NCI-H1436 treated with DMSO at 0.1 percent for 48 hours (cell line): ENCODE measurements around the gene DLGAP1.
A peak's percentile ranks its signal among the peaks of the same experiment; 100 is the strongest.

ENCODE experiments used
- DNase-seq: peaks from one replicate; lab custom pipeline; 2025; lab: John Stamatoyannopoulos, UW

DLGAP1 gene

DNA sequence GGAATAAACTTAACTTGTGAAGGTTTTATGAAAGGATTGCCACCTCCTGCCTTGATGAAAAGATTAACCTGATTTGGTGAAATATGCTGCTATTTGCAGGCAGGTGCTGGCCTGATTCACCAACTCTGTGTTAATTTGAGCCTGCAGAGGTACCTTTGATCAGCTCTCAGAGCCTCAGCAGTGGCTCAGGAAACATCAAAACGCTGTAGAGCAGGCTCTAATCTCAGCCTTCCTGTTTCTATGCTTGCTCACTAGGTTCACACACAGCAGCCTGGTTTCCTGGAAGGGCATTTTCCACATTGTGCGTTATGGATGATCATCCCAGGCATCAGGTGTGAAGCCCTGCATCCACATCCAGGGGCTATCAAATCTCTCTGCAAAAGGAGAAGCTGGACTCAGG is 988.2 kb downstream of the DLGAP1 start:
- no peak for DNase-seq

DNA sequence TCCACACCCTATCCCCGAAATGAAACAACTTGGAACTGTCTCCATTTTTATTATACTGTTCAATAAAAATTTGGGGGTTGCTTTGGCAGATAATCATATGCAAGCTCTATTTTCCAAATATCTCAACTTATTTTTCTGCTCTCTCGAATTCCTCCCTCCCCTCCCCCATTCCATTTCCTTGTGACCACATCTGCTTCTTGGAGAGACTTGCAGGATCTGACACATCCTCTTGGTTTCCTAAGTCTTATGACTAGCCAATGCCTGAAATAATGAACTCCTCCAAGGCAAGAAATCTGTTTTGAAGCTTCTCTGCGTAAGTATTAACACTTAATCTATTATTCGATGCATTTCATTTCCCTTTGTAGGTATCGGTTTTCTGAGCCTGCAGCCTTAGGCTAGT is 989.1 kb downstream of the DLGAP1 start:
- DNase-seq, result no peak

DNA sequence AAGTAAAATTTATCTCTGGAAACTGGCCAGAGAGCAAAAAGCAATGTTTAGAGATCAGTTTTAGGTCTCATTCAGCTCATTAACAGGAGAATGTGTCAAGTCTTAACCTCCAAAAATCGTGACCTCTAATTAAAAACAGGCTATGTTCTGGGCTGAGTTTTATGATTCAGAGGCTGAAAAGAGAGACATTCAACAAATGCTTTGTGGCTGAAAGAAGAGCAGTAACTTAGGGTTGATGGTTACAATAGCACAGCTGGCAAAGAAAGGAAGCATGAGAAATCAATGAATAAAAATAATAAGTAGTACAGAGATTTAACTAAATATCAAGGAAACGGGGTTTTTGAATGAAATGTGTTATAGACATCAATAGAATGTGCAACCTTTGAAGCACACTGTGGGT is 992.1 kb downstream of the DLGAP1 start:
- DNase-seq, result no peak

DNA sequence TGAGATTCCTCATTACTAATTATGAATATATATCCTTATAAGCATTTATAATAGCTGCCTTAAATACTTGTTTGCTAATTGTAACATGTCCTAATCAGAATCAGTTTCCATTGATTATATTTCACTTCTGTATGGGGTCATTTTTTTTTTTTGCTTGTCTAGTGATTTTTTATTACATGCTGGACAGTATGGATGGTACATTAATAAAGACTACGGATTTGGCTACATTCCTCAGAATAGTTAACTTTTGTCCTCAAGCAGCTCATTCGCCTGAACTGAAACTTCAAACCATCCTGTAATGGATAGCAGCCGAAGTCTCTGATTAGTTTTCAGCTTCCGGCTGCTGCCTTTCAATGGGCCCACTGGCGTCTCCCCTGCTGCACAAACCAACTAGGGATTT is 993.4 kb downstream of the DLGAP1 start:
- no peak for DNase-seq

DNA sequence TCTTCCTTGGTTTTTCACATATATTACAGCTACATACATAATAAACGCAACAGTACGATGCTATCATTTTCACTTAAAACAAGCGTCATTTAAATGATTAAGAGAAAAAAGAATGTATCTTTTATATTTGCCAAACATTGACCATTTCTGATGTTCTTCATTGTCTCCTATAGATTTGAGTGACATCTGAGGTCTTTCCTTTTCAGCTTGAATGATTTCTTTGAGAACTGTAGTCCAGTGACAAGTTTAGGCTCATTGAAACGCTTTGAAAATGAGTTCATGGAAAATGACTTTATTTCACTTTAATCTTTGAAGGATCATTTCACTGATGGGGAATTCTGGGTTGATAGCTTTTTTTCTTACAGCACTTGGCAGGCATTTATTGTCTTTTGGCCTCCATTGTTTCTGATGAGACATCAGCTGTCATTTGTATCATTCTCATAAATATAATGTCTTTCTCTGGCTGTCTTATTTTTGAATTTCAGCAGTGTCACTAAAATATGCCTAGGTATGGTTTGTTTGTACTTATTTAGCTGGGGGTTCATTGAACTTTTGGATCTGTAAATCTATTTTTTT is 994.2 kb downstream of the DLGAP1 start:
- DNase-seq, result no peak

DNA sequence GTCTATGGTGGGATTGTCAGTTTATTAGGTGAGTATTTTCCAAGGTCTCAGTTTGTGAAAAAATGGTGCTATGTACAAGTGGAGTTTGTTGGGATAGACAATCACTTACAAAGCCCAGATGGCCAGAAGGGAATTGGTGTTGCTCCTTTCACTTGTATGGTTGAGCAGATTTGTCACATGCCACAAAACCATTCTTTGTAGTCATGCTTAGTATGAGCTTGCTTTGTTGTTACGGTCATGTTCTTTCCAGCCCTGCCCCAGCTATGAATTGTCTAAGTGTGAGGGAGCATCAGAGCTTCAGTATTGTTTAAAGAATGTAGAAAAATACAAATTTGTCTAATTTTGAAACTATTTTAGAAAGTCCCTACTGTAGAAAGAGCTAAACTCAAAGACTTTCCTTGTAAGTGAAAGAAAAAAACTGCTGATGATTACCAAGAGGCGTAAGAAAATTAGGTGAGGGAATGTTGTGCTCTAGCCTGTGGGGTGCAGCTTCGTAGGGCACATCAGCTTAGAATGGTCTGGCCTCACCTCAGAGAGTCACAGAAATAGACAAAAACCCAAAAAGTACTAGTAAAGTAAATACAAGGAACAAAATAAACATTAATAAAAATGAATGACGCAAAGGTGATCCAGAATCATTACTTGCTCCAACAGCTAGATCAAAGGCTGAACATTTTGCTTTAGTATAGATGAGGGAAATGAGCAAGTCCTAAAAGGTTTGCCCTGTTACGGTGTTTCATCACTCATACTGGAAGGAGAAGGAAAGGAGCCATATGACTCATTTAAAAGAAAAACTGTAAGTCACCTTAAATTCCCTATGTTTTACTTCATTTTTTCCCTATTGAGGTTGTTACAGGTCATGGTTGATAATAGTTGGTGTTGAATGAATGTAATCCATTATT is 995.9 kb downstream of the DLGAP1 start:
- DNase-seq, result no peak

DNA sequence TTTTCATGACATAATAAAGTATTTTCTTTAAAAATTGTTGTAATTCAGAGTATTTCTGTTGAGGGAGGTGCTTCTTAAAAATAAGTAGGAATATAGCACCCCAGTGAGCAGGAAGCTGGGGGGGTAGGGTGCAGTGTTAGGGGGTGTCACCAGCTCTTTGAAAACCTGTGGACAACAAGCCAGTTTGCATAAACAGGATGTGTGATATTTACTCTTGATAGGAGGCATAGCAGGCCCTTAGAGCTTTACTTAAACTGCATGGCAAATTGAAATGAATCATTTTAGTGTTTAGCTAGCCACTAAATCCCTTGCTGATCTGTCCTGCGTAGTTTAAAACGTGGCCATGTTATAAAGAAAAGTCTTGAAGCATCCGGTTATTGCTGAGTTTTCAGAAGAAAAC is 996.7 kb downstream of the DLGAP1 start:
- no peak for DNase-seq

DNA sequence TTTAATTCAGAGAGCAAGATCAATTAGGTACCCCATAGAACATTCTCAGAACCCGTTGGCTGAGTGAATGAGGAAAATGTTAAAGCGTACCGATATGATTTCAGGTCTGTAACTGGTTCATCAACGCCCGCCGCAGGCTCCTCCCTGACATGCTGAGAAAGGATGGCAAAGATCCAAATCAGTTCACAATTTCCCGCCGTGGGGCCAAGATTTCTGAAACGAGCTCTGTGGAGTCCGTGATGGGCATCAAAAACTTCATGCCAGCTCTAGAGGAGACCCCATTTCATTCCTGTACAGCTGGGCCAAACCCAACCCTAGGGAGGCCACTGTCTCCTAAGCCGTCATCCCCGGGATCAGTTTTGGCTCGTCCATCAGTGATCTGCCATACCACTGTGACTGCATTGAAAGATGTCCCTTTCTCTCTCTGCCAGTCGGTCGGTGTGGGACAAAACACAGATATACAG is 997.8 kb downstream of the DLGAP1 start:
- no peak for DNase-seq

DNA sequence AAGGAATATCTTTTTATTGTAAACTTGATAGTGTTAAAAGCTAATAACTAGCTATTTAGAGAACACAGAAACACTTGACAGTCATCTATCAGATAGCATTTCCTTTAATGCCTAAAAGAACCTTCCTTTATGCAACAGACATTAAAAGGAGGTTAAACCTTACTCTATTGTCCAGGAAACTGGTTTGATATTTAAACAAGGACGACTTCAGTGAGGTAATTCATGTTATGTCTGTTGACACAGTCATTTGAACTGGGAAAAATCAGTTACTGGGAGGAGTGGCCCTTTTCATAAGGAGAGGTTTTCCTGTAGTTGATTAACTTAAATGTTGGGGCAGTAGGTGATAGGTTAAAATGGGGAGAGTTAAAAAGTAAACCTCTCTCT is 998.4 kb downstream of the DLGAP1 start:
- no peak for DNase-seq

DNA sequence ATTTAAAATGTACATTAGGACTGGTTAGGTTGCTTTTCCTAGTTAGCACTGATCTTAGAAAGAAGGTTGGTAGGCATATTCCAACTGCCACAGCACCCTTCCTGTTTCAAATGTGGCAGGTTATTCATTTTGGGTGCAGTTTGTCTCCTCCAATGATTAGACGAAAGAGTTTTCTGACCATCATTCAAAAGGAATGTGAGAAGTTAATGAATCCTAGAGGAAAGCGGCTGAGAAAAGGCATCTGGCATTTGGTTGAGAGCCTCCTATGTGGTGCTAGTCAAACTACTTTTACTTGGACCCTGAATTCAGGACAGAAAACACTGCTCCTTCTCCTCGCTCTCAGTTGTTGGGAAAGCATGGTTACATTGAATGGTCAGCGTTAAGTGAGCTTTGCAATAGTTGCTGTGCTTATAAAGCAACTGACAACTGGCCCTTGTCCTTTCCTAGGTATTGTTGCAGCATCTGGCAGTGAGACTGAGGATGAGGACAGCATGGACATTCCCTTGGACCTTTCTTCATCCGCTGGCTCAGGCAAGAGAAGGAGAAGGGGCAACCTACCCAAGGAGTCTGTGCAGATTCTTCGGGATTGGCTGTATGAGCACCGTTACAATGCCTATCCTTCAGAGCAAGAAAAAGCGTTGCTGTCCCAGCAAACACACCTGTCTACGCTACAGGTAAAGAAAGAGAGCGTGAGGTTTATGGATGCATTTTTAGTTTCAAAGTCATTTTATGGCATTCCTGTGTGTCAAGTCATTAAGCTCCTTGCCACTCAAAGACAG is 999.0 kb downstream of the DLGAP1 start:
- DNase-seq, result no peak

DNA sequence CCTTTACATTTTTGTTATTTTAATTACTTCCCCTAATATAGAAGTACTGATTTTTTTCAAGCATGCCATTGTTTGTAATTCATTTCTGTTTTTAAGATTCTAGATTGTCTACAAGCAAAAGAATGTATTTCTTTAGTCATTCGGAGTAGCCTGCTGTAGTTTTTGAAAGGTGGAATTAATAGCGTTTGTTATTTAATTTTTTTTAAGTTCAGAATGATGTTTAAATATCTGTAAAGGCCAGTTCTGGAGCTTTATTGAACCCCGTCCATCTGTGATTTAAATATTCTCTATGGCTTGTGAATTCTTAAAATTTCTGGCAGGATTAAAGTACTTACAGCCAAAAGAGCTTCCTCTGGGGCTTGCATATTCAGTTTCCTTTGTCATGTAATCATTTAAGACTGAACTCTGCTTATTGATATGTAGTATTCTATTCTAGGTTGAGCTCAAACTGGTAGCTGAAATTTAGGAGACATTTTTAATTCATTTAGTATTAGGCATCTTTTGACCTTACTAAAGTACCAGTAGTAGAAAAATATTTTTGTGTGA is 999.9 kb downstream of the DLGAP1 start:
- DNase-seq, result no peak

DNA sequence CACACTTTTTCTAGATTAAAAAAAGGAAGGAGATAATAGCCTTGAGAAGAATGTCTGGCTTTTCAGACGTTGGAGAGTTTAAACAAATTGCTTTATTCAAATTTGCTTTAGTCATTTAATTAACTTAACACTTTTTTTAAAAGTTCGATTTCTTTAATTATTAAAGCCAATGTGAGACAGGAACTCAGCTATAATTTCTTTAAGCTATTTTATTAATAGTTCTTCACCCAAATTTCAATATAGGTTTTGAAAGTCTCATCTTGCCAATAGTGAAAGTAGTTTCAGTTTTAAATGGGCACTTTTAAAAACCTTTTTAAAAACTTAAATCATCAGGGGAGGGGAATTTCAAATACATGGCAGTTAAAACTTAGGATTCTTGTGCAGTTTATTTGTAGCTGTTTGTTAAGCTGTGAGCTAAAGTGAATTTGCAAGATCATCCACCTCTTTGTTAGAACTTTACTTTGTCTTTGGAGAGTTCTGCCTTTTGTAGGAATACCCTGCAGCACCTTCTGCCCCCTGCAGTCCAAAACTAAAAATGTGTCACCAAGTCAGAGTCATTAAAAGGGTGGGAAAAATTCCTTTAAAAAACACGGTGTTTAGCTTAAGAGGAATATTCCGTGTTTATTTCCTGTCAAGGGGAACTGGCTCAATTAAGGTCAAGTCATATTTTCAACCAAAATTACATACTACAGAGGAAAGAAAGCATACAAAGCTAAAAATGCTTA is 1000.6 kb downstream of the DLGAP1 start:
- DNase-seq, result no peak

DNA sequence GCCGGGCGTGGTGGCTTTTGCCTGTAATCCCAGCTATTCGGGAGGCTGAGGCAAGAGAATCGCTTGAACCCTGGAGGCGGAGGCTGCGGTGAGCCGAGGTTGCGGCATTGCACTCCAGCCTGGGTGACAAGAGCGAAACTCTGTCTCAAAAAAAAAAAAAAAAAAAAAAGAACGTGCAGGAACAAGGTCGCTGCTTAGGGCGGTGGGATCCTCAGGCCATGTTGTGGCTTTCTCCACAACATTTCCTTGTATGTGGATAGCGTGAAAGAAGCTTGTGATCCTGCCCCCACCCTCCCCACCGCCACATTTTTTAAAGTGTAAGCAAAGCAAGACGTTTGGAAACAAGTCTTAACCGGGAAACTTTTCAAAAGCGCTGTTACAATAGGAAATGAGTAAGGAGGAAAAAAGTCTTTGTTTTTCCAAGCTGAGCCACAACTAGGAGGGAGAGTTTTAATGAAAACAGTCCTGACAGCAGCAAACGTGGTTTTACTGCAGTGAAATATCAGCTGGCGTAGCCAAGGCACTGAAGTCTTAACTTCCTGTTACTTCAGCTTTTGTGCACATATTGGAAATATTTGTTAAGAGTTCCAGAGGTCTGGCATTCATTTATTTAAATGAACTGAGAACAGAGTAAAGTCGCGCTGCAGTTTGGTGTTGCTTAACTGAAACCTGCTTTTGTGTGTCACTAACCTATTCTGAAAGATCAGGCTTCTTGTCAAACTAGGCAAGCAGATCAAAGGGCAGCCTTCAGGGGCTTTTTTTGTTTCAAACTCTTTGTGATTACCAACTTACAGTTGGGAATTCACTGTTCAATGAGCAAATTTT is 1001.4 kb downstream of the DLGAP1 start:
- no peak for DNase-seq

DNA sequence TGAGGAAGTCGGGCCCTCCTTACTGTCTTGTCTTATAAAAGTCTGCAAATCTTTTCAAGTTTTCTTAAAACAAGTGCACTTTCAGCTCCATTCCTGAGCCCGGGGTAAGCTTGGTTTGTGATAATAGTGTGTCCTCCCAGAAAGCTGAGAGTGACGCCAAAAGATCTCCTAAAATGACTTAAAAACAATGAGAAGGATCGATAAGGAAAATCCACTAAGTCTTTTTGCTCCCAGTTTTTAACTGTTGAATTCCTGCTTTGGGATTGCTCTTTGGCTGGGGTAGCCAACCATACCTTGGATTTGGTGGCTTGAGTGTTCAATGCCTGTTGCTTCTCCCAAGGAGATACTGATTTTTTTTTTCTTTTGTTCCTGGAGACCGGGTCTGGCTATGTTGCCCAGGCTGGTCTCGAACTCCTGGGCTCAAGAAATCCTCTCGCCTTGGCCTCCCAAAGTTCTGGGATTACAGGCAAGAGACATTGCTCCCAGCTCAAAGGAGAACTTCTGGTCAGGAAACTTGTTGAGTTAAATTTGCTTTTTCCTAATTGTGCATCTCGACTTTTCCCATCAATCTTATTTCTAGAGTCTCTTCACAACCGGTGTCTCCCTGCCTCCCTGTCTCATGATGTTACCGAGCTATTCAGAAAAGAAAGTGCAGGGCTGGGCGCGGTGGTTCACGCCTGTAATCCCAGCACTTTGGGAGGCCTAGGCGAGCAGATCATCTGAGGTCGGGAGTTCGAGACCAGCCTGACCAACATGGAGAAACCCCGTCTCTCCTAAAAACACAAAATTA is 1002.2 kb downstream of the DLGAP1 start:
- no peak for DNase-seq

DNA sequence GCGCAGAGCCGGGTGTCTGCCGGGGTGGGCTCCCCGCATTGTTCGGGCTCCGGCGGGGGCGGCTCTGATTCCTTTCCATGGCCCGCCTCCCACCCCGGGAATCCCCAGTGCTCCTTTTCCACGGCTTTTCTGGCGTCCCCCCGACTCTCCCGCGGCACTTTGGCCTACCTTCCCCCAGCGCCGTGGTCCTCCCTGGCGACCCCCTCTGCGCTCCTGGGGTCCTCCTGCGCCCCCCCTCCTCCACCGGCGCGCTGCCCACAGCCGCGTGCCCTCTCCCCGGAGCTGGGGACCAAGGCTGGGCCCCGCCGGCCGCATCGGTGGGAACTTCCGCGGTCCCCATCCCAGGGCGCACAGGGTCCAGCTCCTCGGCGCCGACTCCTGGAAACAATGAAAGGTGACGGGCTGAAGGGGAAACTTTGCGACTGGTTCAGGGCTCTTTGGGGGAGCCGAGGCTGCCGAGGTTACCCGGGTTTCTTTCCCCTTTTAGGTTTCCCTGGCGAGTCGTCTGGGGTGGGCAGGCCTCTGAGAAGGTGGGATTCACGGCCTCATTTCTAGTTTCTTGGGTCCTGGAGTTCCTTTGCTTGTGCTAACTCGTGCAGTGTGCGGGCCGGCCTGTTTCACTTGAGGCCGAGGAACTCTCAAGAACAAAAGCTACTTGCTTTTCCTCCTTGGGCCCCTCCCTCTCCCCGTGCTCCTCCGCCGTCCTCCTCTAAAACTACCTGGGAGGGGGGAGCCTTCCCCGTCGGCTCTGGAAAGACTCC is 1002.9 kb downstream of the DLGAP1 start:
- no peak for DNase-seq

DNA sequence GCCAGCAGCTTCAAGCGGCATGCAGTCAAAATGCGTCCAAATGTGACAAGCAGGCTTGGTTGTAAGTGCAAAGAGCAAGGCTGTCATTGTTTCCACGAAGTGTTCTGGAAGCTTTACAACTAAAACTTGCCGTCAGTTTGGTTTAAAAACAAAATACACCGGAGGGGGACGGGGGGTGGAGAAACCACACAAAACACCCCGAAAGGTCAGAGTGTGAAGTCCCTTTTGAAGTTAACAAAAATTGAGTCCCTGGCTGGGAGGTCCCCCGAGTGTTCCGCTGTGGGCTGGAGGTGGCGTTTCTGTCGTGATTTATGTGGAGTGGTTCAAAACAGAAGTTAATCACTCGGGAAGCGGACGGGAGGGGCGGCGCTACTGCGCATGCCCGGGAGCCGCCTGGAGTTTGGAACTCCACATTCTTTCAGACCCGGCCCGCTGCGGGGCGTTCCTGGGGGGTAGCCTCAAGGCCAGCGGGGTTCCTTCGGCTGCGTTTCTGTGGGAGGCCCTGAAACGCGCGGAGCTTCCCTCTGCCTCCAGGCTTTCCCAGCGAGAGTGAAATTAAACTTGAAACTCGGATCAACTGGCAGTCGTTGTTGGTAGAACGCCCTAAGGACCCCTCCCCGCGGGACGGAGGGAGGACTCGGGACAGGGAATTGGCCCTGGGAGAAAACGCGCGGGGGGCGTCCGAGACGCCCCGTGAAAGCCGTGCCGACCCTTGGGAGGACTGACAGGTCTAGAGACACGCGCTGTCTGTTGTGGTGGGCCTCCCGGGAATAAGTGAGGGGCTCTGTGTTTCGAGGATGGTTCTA is 1003.7 kb downstream of the DLGAP1 start:
- DNase-seq, result peak; percentile 14

DNA sequence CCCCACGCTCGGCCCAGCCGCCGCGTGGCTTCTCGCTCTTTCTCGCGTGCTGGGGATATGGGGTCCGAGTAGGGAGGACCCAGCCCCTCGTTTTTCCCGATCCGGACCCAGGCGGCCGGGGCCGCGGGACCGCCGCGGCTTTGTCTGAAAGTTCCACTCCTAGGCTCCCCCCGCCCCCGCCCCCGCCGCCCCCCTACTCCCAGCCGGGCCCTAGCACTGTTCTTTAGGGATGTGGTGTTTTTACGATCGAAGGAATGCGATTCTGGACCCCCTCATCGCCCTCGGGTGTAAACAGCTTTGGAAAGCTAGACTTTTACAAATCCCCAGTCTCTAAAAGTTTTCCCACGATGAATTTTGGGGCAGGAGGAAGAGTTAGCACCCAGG is 1004.3 kb downstream of the DLGAP1 start:
- no peak for DNase-seq

DNA sequence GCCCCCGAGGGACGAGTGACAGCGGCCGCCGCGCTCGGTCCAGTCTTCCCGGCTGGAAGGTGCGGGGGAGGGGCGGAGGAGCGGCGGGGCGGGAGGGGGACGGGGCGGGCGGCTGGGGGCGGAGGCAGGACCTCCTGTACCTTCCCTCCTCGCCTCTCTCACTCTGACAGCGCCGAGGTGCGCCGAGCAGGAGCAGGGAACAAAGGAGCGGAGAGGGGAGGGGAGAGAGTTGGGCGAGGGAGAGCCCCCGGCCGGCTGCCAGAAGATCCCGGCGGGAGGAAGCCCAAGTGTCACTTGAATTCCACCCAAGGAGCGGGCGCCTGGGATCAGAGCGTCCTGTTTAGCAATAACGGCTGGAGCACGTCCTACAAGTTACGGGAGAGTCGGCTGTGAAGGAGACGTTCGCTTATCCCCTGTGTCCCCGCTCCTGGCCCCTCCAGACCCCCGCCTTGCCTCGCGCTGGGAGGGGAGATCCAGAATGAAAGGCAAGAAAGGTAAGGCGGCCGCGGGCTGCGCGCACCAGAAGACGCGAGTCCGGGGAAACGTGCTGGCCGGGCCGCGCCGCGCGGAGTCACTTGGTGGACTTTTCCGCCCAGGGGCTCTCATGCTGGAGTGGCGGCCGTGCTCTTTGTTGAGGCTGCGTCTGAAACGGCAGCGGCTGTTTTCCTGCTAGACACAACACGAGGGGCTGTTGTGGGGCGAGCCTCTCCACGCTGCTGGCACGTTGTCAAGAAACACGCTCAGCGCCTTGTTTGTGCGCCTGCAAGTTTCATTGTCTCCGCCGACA is 1004.9 kb downstream of the DLGAP1 start, which contains the start of gene TGIF1:
TGIF1 (plus strand) TSS at position 161 of the 787 bp plus-strand sequence; CDS start at position 479, 318 bp downstream.
- DNase-seq, result no peak
